Stimulated activated CD4-positive, alpha-beta T cell treated with anti-CD3 and anti-CD28 coated beads, Interleukin-1b, Interleukin-23, amount 100 ng/mL, for 4 hours (primary cell): ENCODE measurements around the gene CNBD2.
"Not testable (repeated sequence)": the region's sequence is repeated elsewhere in the genome, so short reads cannot be mapped to it uniquely, and the experiment has no call there.

Experiments used
- DNase-seq, 2 donors: peaks; one replicate each; pipeline ENCODE4 v3.0.0-alpha.2; 2020; ENCODE audit warnings: low read depth in 2 of 2

The CNBD2 gene

GRCh38 chr20:36026131-36026530 lies 57.7 kb downstream of the CNBD2 start:
- DNase-seq = not testable (repeated sequence)

GRCh38 chr20:36028106-36028808 lies 59.9 kb downstream of the CNBD2 start:
- DNase-seq = no peak

- DNase-seq = no peak
Observed at GRCh38 chr20:36030149-36030548, 61.8 kb downstream of the CNBD2 start.

GRCh38 chr20:36031806-36032205 lies 63.4 kb downstream of the CNBD2 start:
- DNase-seq = no peak

- DNase-seq = no peak
Observed at GRCh38 chr20:36034875-36035274, 66.5 kb downstream of the CNBD2 start.

- DNase-seq = no peak
Observed at GRCh38 chr20:36035745-36036144, 67.4 kb downstream of the CNBD2 start.

GRCh38 chr20:36036688-36037087 lies 68.3 kb downstream of the CNBD2 start:
- DNase-seq = no peak

GRCh38 chr20:36040571-36040970 lies 72.2 kb downstream of the CNBD2 start:
- no peak for DNase-seq

- no peak for DNase-seq
Observed at GRCh38 chr20:36043441-36043840, 75.1 kb downstream of the CNBD2 start.

- no peak for DNase-seq
Observed at GRCh38 chr20:36043892-36044515, 75.6 kb downstream of the CNBD2 start.

GRCh38 chr20:36045373-36045714 lies 77.0 kb downstream of the CNBD2 start:
- DNase-seq = no peak

- DNase-seq = not testable (repeated sequence)
Observed at GRCh38 chr20:36046073-36046798, 77.8 kb downstream of the CNBD2 start.

- DNase-seq = not testable (repeated sequence)
Observed at GRCh38 chr20:36049408-36049807, 81.0 kb downstream of the CNBD2 start.

- peak; percentile 88 to 89 for DNase-seq
Observed at GRCh38 chr20:36050436-36051317, 82.3 kb downstream of the CNBD2 start.

- no peak for DNase-seq
Observed at GRCh38 chr20:36051318-36052116, 83.1 kb downstream of the CNBD2 start.

GRCh38 chr20:36052117-36052513 lies 83.7 kb downstream of the CNBD2 start:
- no peak for DNase-seq

GRCh38 chr20:36053863-36054518 lies 85.6 kb downstream of the CNBD2 start:
- not testable (repeated sequence) for DNase-seq

- DNase-seq = no peak
Observed at GRCh38 chr20:36055145-36055544, 86.8 kb downstream of the CNBD2 start.

GRCh38 chr20:36060676-36061075 lies 92.3 kb downstream of the CNBD2 start:
- no peak for DNase-seq

- no peak for DNase-seq
Observed at GRCh38 chr20:36061754-36062153, 93.4 kb downstream of the CNBD2 start.

GRCh38 chr20:36062799-36063198 lies 94.4 kb downstream of the CNBD2 start:
- DNase-seq = no peak
